Testis (tissue), 3 donors: ENCODE measurements around the gene PTPRG. TPM values are rescaled to one million over a fixed set of nuclear protein-coding genes. Genes with fewer than 3 reads are reported as not detected.

ENCODE experiments used
- DNase-seq: peaks from one replicate; pipeline ENCODE4 v3.0.0-alpha.2; 2019
- H3K27ac ChIP-seq, 2 donors: fragments of 200-600 bp; sonication (generic); one replicate each; pipeline ENCODE4 v1.5.1; 2019
- H3K27me3 ChIP-seq: fragments of 200-600 bp; sonication (generic); one replicate; pipeline ENCODE4 v1.5.1; 2019
- H3K36me3 ChIP-seq: fragments of 200-600 bp; sonication (generic); one replicate; pipeline ENCODE4 v1.5.1; 2017; ENCODE audit warnings: low read depth; ENCODE audit errors: missing control alignments
- H3K4me1 ChIP-seq: fragments of 200-600 bp; sonication (generic); one replicate; pipeline ENCODE4 v1.5.1; 2019
- H3K4me3 ChIP-seq, 2 donors: fragments of 200-600 bp; sonication (generic); one replicate each; pipeline ENCODE4 v1.5.1; 2017 to 2019
- H3K9me3 ChIP-seq: fragments of 200-600 bp; sonication (generic); one replicate; pipeline ENCODE4 v1.5.1; 2017
- POLR2A ChIP-seq: fragments of 450-650 bp; IDR thresholded peaks from one replicate; pipeline ENCODE4 v1.6.1; 2017; ENCODE audit warnings: antibody characterized with exemption, mild to moderate bottlenecking, moderate library complexity
- WGBS, 2 donors: methylation state at CpG; one replicate each; pipeline ENCODE4 v1.1.5; 2018; 5-methylcytosine and 5-hydroxymethylcytosine counted together
- intact Hi-C: fragments of 100-400 bp; cut with DNase I; formaldehyde crosslinking; loops from one replicate; pipeline ENCODE4 v1.15.1; 2023; ENCODE audit warnings: low total_unique reads
- polyA plus RNA-seq: library from polyadenylated mRNA; stranded (reverse); fragments of 350-450 nt; fragmentation: Illumina TruSeq; extraction: RNeasy Lipid Tissue Mini Kit (QIAGEN cat#74804); gene quantifications from one replicate; pipeline ENCODE4 v1.2.3, GENCODE V29; 2014; ENCODE audit warnings: low read depth, low replicate concordance; ENCODE audit not compliant: insufficient read depth
- total RNA-seq, 2 donors: library from RNA; depleted of rRNA; stranded (reverse); fragments of >200 nt; gene quantifications; one replicate each; pipeline ENCODE4 v1.2.3, GENCODE V29; 2016
- TF ChIP-seq, protein P1 (sequence below), 3 experiments: fragments of 450-650 bp in 2 of 3; fragments of 200-600 bp in 1 of 3; sonication (generic) in 1 of 3; IDR thresholded peaks; one replicate each; pipeline ENCODE4 v1.5.1; 2016 to 2019; ENCODE audit warnings: antibody characterized with exemption in 3 of 3, mild to moderate bottlenecking in 2 of 3, moderate library complexity in 1 of 3

The PTPRG gene
- total and polyA plus RNA-seq, 3 donors from 2014 or later = 26.3 to 107 (median 75.4) TPM

DNA sequence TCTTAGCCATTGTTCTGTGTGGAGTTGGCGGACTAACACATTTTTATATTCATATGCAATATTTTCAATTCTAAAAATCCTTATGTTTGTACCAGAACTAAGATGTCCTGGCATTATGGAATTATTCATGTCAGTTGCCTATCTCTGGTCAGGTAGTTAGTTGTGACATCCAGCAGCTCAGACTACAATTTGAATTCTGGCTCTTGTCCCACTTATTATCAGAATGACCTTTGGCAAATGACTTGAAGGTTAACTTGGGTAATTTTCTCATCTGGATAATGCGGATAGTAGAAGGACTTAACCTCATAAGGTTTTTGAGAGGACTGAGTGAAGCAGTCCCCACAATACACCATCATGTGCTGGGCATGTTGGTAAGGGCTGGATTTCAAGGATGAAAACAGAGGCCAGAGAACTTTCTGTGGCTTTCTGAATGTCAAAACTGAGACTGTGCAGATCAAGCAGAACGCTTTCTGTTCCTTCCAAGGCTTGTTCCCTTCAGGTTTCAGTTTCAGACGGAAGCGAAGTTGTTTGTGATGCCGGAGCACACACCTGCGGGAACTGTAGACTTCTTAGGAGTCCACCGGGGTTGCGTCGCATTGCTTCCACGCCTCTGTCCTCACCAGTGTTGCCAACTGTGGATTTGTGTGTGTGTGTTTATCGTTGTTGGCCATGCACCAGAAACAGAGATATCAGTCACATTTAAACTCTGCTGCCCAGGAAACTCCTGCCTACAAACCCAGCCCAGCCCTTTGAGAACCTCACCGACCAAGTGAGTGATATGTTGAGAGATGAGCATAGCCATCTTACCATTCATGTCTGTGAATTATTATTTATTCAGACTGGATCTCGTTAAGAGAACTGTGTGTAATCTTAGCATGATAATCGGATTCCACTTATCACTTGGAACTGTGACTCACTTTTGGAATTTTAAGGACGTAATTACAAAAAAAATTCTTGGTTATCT lies 76.0 kb downstream of the PTPRG start:
- Histone ChIP-seq H3K27me3 (no peaks in the 10 kb centered on the region), H3K27ac (peak overlapping the region; percentile 5 to 62), H3K9me3 (no peaks in the 10 kb centered on the region), H3K36me3 (no peaks in the 10 kb centered on the region), H3K4me3 (no peak overlapping the region), H3K4me1 (peaks cover 17% of the 10 kb centered on the region)
- 27 to 53% methylated on average over 15 to 16 of the region's 16 CpGs for whole genome bisulfite sequencing, 2 donors
- TF ChIP-seq POLR2A = no peak
- TF ChIP-seq, protein P1, sequence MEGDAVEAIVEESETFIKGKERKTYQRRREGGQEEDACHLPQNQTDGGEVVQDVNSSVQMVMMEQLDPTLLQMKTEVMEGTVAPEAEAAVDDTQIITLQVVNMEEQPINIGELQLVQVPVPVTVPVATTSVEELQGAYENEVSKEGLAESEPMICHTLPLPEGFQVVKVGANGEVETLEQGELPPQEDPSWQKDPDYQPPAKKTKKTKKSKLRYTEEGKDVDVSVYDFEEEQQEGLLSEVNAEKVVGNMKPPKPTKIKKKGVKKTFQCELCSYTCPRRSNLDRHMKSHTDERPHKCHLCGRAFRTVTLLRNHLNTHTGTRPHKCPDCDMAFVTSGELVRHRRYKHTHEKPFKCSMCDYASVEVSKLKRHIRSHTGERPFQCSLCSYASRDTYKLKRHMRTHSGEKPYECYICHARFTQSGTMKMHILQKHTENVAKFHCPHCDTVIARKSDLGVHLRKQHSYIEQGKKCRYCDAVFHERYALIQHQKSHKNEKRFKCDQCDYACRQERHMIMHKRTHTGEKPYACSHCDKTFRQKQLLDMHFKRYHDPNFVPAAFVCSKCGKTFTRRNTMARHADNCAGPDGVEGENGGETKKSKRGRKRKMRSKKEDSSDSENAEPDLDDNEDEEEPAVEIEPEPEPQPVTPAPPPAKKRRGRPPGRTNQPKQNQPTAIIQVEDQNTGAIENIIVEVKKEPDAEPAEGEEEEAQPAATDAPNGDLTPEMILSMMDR (IDR thresholded peaks at IDR 0.05) = no peak
- peak; percentile 61 for DNase-seq
- intact Hi-C loops = no loop called here

DNA sequence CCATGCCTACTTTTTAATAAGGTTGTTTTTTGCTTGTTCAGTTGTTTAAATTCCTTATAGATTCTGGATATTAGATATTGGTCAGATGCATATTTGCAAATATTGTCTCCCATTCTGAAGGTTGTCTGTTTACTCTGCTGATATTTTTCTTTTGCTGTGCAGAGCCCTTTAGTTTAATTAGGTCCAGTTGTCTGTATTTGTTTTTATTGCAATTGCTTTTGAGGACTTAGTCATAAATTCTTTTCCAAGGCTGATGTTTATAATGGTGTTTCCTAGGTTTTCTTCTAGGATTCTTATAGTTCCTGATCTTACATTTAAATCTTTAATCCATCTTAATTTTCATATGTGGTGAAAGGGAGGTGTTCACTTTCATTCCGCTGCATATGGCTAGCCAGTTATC lies 77.4 kb downstream of the PTPRG start:
- no peak overlapping the region for H3K27ac ChIP-seq
- DNase-seq = no peak
- intact Hi-C loops = no loop called here

DNA sequence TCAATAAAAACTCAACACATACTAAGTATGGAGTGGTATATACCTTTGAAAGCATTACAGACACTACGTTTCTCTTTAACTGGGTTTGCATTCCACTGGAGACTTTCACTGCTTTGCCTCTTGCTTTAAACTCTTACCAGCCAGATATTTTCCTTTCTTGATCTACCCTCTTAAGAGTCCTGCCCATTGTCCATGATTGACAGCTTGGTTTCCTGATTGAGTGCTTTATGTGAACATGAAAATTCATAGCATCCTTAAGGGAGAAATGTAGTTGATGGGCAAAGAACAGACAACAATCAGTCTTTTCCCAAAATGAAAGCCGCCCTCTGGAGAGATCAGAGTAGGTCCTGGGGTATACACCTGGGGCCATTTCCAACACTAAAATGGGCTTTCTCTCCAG lies 78.6 kb downstream of the PTPRG start:
- intact Hi-C loops = no loop called here
- Histone ChIP-seq H3K4me3 (no peak overlapping the region), H3K9me3 (no peaks in the 10 kb centered on the region), H3K4me1 (peaks cover 13% of the 10 kb centered on the region), H3K27me3 (no peaks in the 10 kb centered on the region), H3K27ac (no peak overlapping the region), H3K36me3 (no peaks in the 10 kb centered on the region)
- TF ChIP-seq, protein P1 (IDR thresholded peaks at IDR 0.05) = no peak
- TF ChIP-seq POLR2A = no peak
- no peak for DNase-seq
- 95 to 96% methylated on average over 2 of the region's 2 CpGs for WGBS, 2 donors

More for the DNA sequence above, 77.4 kb downstream of the PTPRG start:
- Histone ChIP-seq H3K36me3 (no peaks in the 10 kb centered on the region), H3K4me1 (peaks cover 17% of the 10 kb centered on the region), H3K4me3 (no peak overlapping the region), H3K27me3 (no peaks in the 10 kb centered on the region), H3K9me3 (no peaks in the 10 kb centered on the region)
- TF ChIP-seq POLR2A = no peak
- TF ChIP-seq, protein P1 (IDR thresholded peaks at IDR 0.05) = no peak
- WGBS, 2 donors = 94 to 95% methylated on average over 1 of the region's 1 CpG

DNA sequence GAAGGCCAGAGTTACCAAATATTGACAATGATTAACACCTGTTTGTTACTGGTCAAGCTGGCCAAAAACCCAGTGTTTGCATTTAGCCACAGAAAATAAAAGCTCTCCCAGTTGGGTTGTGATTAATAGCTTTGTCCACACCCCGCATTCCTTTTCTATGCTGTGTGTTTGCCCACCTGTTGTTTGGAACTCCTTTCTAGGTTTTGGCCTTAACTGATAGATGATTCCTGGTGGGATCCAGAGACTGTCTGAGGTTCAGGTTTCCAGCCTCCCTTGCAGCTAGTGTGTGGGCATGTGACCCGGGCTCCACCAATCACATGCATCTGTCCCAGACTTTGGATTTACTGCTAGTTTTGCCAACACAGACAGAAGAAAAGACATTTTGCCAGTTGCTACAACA lies 83.8 kb downstream of the PTPRG start:
- TF ChIP-seq, protein P1 (IDR thresholded peaks at IDR 0.05) = no peak
- no peak for TF ChIP-seq POLR2A
- Histone ChIP-seq H3K4me3 (no peak overlapping the region), H3K4me1 (no peaks in the 10 kb centered on the region), H3K27ac (no peak overlapping the region), H3K9me3 (no peaks in the 10 kb centered on the region), H3K27me3 (no peaks in the 10 kb centered on the region), H3K36me3 (no peaks in the 10 kb centered on the region)
- intact Hi-C loops = no loop called here
- 92 to 100% methylated on average over 2 of the region's 2 CpGs for WGBS, 2 donors
- no peak for DNase-seq
